HG03520 (cell line): ENCODE data around the gene AGK.

Experiments
- ATAC-seq: cut with Tn5 transposase; IDR thresholded peaks from one replicate; pipeline ENCODE4 v1.9.1; 2021; ENCODE audit warnings: mild to moderate bottlenecking, moderate library complexity; ENCODE audit not compliant: unreplicated experiment

The AGK gene

GRCh38 chr7:141701489-141702046, 150.4 kb downstream of the AGK start:
- peak; percentile 72 for ATAC-seq

GRCh38 chr7:141702047-141702567, 150.9 kb downstream of the AGK start, which contains the start of gene DENND11:
Gene DENND11 (minus strand): TSS chr7:141702166. CDS start chr7:141702153, 13 bp downstream.
- ATAC-seq = peak; percentile 71

- no peak for ATAC-seq
These were observed 151.7 kb downstream of the AGK start for GRCh38 chr7:141702892-141703291.

- no peak for ATAC-seq
These were observed 152.9 kb downstream of the AGK start for GRCh38 chr7:141704112-141704511.

- no peak for ATAC-seq
These were observed 153.5 kb downstream of the AGK start for GRCh38 chr7:141704741-141705140.
